ENCODE data around the gene KIAA0825.

The KIAA0825 gene

DNA sequence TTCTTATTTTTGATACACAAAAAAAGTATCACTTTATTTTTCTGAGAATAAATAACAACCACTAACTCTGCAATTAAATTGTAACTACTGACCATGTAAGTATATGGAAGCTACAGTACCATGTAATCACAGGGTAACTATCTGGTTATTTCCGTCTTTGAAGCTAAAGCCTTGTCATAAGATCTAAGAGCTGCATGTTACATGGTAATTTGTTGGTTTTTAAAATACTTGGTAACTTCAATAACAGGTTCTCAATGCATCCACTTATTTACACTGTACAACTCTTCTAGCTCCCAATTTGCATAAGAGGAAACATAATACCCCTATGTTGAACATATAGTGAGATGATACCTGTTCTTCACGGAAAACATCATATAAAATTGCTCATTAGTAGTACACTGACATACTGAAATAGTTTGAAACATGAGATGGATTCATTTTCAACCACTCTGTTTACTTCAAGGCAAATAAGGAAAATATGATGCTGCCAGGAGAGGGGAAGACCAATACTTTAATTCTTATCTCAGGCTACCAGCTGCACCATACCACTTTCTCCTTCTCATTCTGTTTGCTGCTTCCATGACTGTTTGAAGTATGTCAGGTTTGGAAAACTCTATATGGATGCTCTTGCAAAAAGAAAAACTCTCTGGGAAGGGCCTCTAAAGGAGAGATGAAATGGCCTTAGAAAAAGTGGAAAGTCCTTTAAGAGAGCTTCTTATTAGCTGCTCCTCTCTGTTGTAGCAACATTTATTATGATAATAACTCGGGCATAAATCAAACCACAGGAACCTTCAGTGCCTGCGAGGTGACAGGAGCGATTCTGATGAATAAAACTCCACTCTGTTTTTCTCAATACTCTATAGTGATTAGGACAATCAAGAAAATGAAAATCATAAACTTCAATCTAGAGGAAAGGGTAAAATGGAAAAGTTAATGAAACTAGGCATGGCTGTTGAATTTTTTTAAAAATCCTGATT lies 150.2 kb downstream of the KIAA0825 start:
- H3K9ac ChIP-seq (ENCODE audit: low read depth, low read length): no peak overlapping the region
- H3K27me3 ChIP-seq (ENCODE audit: control insufficient read depth, insufficient read depth, low read length): no peaks in the 10 kb centered on the region
- H3K9me3 ChIP-seq (ENCODE audit: control insufficient read depth, insufficient read depth, low read length): no peaks in the 10 kb centered on the region
- H3K4me1 ChIP-seq (ENCODE audit: control insufficient read depth, insufficient read depth, low read length): peaks cover 6% of the 10 kb centered on the region; the same call in 1 of the 2 replicates
- no peaks in the 10 kb centered on the region for H3K36me3 ChIP-seq (ENCODE audit: control insufficient read depth, insufficient read depth, low read length)
- H3K4me3 ChIP-seq (ENCODE audit: low read depth, low read length): no peak overlapping the region
- H3K27ac ChIP-seq (ENCODE audit: low read depth, low read length): no peak overlapping the region

DNA sequence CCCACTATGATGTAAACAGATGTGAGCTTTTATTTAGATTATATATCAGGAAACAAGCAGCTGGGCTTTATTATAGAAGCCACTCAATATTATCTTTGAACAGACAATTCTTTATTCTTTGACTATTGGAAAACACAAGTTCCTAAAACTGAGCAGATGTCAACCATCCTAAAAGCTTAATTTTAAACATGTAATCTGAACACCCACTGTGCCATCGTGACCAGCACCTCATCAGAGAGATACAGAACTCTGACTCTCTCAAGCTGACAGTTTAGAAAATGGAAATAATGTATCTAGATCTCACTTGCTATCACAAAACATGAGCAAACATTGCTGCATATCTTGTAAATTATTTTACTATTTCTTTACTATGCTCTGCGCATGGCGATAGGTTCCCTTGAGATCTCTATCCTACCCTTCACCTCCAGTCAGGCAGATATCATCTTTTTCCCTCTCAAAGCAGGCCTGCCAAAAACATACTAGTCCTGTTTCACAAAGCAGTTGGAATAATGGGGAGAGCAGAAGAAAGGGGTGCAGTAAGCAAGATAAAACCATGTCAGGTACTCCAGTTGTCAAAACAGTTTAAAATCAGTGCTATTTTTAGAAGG lies 151.0 kb downstream of the KIAA0825 start:
- H3K4me3 ChIP-seq (ENCODE audit: low read depth, low read length): no peak overlapping the region
- no peaks in the 10 kb centered on the region for H3K9me3 ChIP-seq (ENCODE audit: control insufficient read depth, insufficient read depth, low read length)
- H3K9ac ChIP-seq (ENCODE audit: low read depth, low read length): no peak overlapping the region
- no peak overlapping the region for H3K27ac ChIP-seq (ENCODE audit: low read depth, low read length)
- peaks cover 6% of the 10 kb centered on the region; the same call in 1 of the 2 replicates for H3K4me1 ChIP-seq (ENCODE audit: control insufficient read depth, insufficient read depth, low read length)
- no peaks in the 10 kb centered on the region for H3K27me3 ChIP-seq (ENCODE audit: control insufficient read depth, insufficient read depth, low read length)
- no peaks in the 10 kb centered on the region for H3K36me3 ChIP-seq (ENCODE audit: control insufficient read depth, insufficient read depth, low read length)

DNA sequence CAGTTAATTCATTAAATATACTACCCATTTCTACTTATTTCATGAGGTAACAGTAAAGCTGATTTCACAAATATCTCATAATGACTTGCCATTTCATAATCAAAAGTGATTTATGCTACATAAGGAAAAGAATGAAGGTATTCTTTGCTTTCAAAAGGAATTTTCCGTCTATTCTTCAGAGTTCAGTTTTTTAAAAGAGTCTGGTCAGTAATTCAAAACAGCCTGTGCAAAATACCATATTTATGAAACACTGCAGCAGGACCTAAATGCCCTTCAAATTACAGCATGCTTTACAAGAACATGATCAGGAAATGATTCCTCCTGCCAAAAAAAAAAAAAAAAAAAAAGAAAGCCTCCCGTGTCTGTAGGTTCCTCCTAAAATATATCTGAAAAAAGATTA lies 154.7 kb downstream of the KIAA0825 start:
- Histone ChIP-seq H3K36me3 (ENCODE audit: control insufficient read depth, insufficient read depth, low read length) (no peaks in the 10 kb centered on the region), H3K9me3 (ENCODE audit: control insufficient read depth, insufficient read depth, low read length) (no peaks in the 10 kb centered on the region), H3K4me3 (ENCODE audit: low read depth, low read length) (no peak overlapping the region), H3K27ac (ENCODE audit: low read depth, low read length) (no peak overlapping the region), H3K9ac (ENCODE audit: low read depth, low read length) (no peak overlapping the region), H3K4me1 (ENCODE audit: control insufficient read depth, insufficient read depth, low read length) (peaks cover 6% of the 10 kb centered on the region; the same call in 1 of the 2 replicates), H3K27me3 (ENCODE audit: control insufficient read depth, insufficient read depth, low read length) (no peaks in the 10 kb centered on the region)

DNA sequence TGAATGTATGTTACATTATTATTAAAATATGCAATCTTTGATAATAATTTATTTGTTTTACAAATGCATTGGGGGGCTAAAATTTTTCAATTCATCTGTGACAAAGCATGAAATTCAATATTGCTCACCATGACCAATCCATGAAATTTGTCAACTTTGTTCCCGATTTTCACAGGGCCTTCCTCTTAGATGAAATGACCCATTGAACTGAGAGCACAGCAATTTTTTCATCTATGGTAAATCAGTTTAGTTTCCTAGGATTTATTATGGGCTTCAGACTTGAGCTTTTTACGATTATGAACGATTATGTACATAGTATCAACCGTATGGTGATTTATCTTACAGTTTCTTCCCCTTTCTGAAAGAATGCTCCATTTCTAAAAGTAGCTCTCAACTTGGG lies 157.3 kb downstream of the KIAA0825 start:
- no peak overlapping the region for H3K9ac ChIP-seq (ENCODE audit: low read depth, low read length)
- H3K4me1 ChIP-seq (ENCODE audit: control insufficient read depth, insufficient read depth, low read length): peaks cover 6% of the 10 kb centered on the region; the same call in 1 of the 2 replicates
- H3K27me3 ChIP-seq (ENCODE audit: control insufficient read depth, insufficient read depth, low read length): no peaks in the 10 kb centered on the region
- no peak overlapping the region for H3K4me3 ChIP-seq (ENCODE audit: low read depth, low read length)
- H3K27ac ChIP-seq (ENCODE audit: low read depth, low read length): no peak overlapping the region
- no peaks in the 10 kb centered on the region for H3K9me3 ChIP-seq (ENCODE audit: control insufficient read depth, insufficient read depth, low read length)
- no peaks in the 10 kb centered on the region for H3K36me3 ChIP-seq (ENCODE audit: control insufficient read depth, insufficient read depth, low read length)

DNA sequence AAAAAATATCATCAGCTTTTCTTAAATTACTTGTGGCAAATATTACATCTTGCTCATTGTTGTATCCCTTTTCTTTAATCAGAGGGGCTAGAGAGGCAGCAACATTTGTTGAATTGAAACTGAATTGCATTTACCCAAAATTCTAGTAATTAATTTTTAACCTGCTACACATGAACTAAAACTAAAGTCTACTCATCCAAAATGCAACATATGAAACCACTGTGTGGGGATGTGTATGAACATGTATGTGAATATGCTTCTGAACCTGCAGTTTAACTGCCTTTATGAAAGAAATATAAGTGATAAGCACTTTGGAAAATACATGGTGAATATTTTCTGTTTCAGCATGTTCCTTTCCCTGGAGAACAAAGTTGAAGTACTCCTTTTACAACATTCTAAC lies 158.5 kb downstream of the KIAA0825 start:
- Histone ChIP-seq H3K9ac (ENCODE audit: low read depth, low read length) (no peak overlapping the region), H3K4me1 (ENCODE audit: control insufficient read depth, insufficient read depth, low read length) (no peaks in the 10 kb centered on the region; the same call in 1 of the 2 replicates), H3K27me3 (ENCODE audit: control insufficient read depth, insufficient read depth, low read length) (no peaks in the 10 kb centered on the region), H3K36me3 (ENCODE audit: control insufficient read depth, insufficient read depth, low read length) (no peaks in the 10 kb centered on the region), H3K4me3 (ENCODE audit: low read depth, low read length) (no peak overlapping the region), H3K27ac (ENCODE audit: low read depth, low read length) (no peak overlapping the region), H3K9me3 (ENCODE audit: control insufficient read depth, insufficient read depth, low read length) (no peaks in the 10 kb centered on the region)

DNA sequence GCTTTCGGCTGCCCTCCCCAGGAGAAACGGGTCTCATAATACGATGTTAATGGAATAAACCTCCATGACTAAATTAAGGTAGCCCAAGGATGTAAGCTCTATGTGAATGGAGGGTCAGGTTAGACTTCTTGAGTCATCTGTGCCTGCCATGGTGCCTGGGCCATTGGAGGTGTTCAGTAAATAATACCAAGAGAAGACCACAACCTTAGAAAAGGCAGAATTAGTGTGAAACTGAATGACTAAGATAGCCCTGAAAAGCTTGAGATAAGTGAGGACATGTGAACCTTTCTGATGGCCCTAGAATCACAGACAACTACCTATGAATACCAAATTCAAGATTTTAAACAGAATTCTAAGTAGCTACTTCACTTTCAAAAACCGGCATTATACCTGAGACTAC lies 160.6 kb downstream of the KIAA0825 start:
- H3K9ac ChIP-seq (ENCODE audit: low read depth, low read length): no peak overlapping the region
- no peaks in the 10 kb centered on the region for H3K4me1 ChIP-seq (ENCODE audit: control insufficient read depth, insufficient read depth, low read length)
- no peaks in the 10 kb centered on the region for H3K9me3 ChIP-seq (ENCODE audit: control insufficient read depth, insufficient read depth, low read length)
- H3K27me3 ChIP-seq (ENCODE audit: control insufficient read depth, insufficient read depth, low read length): no peaks in the 10 kb centered on the region
- no peak overlapping the region for H3K27ac ChIP-seq (ENCODE audit: low read depth, low read length)
- H3K4me3 ChIP-seq (ENCODE audit: low read depth, low read length): no peak overlapping the region
- H3K36me3 ChIP-seq (ENCODE audit: control insufficient read depth, insufficient read depth, low read length): no peaks in the 10 kb centered on the region

DNA sequence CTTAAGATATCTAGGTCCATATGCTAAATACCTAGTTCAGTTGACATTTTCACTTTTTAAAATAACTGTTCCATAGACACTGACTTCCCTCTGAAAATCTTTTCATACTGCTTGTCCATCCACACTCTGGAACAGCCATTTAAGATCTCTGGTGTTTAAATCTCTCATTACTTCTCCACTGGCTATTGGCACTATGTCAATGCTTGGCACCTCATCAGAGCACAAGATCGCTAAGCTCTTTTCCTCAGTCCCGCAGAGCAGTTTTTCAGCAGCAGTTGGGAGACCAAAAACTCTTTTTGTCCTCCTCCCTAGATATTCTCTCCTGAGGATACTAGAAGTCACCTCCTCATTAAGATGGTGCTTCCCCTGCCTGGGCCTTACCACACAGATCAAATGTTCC lies 172.7 kb downstream of the KIAA0825 start:
- peaks cover 7% of the 10 kb centered on the region for H3K4me1 ChIP-seq (ENCODE audit: control insufficient read depth, insufficient read depth, low read length)

DNA sequence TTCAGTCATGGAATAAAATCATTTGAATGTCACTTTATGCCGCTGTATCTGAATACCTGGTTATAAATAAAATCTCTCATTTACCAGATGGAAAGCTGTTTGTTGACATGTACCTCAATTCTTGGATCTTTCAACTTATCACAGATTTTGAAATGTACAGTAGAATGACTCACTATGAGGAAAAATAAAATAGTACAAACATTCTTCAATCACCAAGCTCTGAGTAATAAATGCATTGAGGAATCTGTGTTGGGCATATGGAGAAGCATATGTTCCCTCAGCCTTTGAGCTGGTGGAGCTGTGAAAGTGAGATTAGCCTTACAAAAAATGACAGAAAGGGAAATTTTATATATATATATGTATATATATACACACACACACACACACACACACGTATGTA lies 175.4 kb downstream of the KIAA0825 start:
- H3K27me3 ChIP-seq (ENCODE audit: control insufficient read depth, insufficient read depth, low read length): no peaks in the 10 kb centered on the region
- H3K4me3 ChIP-seq (ENCODE audit: low read depth, low read length): no peak overlapping the region
- no peak overlapping the region for H3K27ac ChIP-seq (ENCODE audit: low read depth, low read length)
- no peak overlapping the region for H3K9ac ChIP-seq (ENCODE audit: low read depth, low read length)
- H3K9me3 ChIP-seq (ENCODE audit: control insufficient read depth, insufficient read depth, low read length): no peaks in the 10 kb centered on the region
- no peaks in the 10 kb centered on the region for H3K4me1 ChIP-seq (ENCODE audit: control insufficient read depth, insufficient read depth, low read length)
- no peaks in the 10 kb centered on the region for H3K36me3 ChIP-seq (ENCODE audit: control insufficient read depth, insufficient read depth, low read length)

More for the DNA sequence above, 172.7 kb downstream of the KIAA0825 start:
- no peaks in the 10 kb centered on the region for H3K36me3 ChIP-seq (ENCODE audit: control insufficient read depth, insufficient read depth, low read length)
- H3K27me3 ChIP-seq (ENCODE audit: control insufficient read depth, insufficient read depth, low read length): no peaks in the 10 kb centered on the region
- no peaks in the 10 kb centered on the region for H3K9me3 ChIP-seq (ENCODE audit: control insufficient read depth, insufficient read depth, low read length)
- no peak overlapping the region for H3K27ac ChIP-seq (ENCODE audit: low read depth, low read length)
- no peak overlapping the region for H3K4me3 ChIP-seq (ENCODE audit: low read depth, low read length)
- H3K9ac ChIP-seq (ENCODE audit: low read depth, low read length): no peak overlapping the region

DNA sequence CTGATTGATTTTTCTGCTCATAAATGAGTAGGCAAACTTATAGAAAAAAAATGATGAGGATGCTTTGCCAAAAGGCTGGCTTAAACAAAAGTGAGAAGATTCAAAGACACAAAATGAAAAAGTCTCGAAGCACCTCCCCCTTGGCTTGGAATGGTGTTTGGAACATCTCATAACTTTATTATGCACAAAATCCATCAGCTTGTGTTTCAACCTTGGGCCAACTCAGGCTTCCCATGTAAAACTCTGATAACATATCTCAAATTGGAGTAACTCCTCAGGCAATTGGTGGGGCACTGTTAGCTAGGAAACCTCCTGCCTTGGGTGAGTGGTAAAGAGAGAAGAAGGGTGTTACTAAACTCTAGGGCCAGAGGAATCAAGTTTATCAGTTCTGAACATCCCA lies 176.3 kb downstream of the KIAA0825 start:
- Histone ChIP-seq H3K27ac (ENCODE audit: low read depth, low read length) (no peak overlapping the region), H3K4me3 (ENCODE audit: low read depth, low read length) (no peak overlapping the region), H3K4me1 (ENCODE audit: control insufficient read depth, insufficient read depth, low read length) (no peaks in the 10 kb centered on the region), H3K27me3 (ENCODE audit: control insufficient read depth, insufficient read depth, low read length) (no peaks in the 10 kb centered on the region), H3K9me3 (ENCODE audit: control insufficient read depth, insufficient read depth, low read length) (no peaks in the 10 kb centered on the region), H3K9ac (ENCODE audit: low read depth, low read length) (no peak overlapping the region), H3K36me3 (ENCODE audit: control insufficient read depth, insufficient read depth, low read length) (no peaks in the 10 kb centered on the region)

DNA sequence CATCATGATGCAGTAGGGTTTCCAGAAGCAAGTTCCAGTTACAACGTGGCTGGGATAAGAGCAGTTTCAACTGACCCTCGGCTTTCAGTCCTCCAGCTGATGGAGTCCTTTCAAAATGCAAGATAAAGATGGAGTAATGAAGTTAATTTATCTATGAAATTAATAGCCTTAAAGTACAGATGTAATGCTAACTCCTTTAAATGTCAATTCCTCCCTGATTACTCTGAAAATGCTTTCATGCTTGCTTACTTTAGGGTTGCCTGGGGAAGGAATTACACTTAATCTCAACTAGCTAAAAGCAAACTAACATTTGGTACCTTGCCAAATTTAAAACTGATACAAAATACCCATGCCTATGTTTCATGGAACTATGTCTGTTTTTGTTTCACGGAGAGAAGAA lies 178.4 kb downstream of the KIAA0825 start:
- no peaks in the 10 kb centered on the region for H3K36me3 ChIP-seq (ENCODE audit: control insufficient read depth, insufficient read depth, low read length)
- no peak overlapping the region for H3K9ac ChIP-seq (ENCODE audit: low read depth, low read length)
- no peaks in the 10 kb centered on the region for H3K4me1 ChIP-seq (ENCODE audit: control insufficient read depth, insufficient read depth, low read length)
- no peak overlapping the region for H3K4me3 ChIP-seq (ENCODE audit: low read depth, low read length)
- no peaks in the 10 kb centered on the region for H3K9me3 ChIP-seq (ENCODE audit: control insufficient read depth, insufficient read depth, low read length)
- no peak overlapping the region for H3K27ac ChIP-seq (ENCODE audit: low read depth, low read length)
- H3K27me3 ChIP-seq (ENCODE audit: control insufficient read depth, insufficient read depth, low read length): no peaks in the 10 kb centered on the region

Data from HUES48 (cell line).